ENCODE data around the gene MGAT5. TPM values are rescaled to one million over a fixed set of nuclear protein-coding genes. Genes with fewer than 3 reads are reported as not detected.
A peak's percentile ranks its signal among the peaks of the same experiment; 100 is the strongest.

MGAT5 gene
- 10 to 100 TPM; 61.7 to 63.2 TPM for total RNA-seq

GRCh38 chr2:134253804-134254203 is at the start of gene MGAT5:
TSS of gene MGAT5 (plus strand) at chr2:134254072. CDS start at chr2:134254404, 332 bp downstream.
- no peak for TF ChIP-seq CTCF (IDR thresholded peaks at IDR 0.05)

GRCh38 chr2:134205087-134205486 is 48.8 kb upstream of the MGAT5 start:
- Histone ChIP-seq H3K4me1 (no peaks in the 10 kb centered on the region), H3K27ac (no peak overlapping the region), H3K4me3 (no peak overlapping the region), H3K27me3 (no peaks in the 10 kb centered on the region), H3K9ac (ENCODE audit: low read depth in 2 of 2, low read length in 2 of 2) (no peak overlapping the region), H3K36me3 (no peaks in the 10 kb centered on the region), H3K9me3 (no peaks in the 10 kb centered on the region)
- no peak for TF ChIP-seq CTCF (IDR thresholded peaks at IDR 0.05)
- DNase-seq: no peak
- intact Hi-C loops (cut with DNase I): loop anchor here (5.0 kb wide), 1 partner anchor 88 kb away; no protein-coding TSS in a partner anchor

More at GRCh38 chr2:134253804-134254203, at the start of gene MGAT5:
- Histone ChIP-seq H3K27me3 (no peaks in the 10 kb centered on the region), H3K9me3 (no peaks in the 10 kb centered on the region), H3K4me3 (no peak within 1 kb of the TSS), H3K4me1 (peaks cover 15% of the 10 kb centered on the region), H3K36me3 (no peaks in the 10 kb centered on the region), H3K27ac (no peak within 1 kb of the TSS), H3K9ac (ENCODE audit: low read depth in 2 of 2, low read length in 2 of 2) (no peak within 1 kb of the TSS)
- DNase-seq: peak; percentile 84
- intact Hi-C loops (cut with DNase I): no loop called here

DNA sequence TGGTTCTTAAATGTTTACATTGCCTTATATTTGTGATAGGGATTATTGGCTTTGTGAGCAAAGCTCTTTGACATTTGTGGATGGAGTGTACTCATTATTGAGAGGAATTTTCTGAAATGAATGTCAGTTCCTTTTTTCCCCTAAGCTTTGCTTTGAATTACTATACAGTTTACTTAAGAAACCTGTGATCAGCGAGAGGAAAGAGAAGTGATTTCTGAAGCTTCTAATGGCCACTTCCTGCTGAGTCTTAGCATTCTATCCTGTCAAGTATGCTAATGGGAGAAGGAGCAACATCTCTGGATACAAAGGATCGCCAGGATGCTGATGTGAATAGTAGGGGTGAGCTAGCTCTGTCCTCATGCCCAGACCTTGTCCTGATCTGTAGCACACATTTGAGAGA is 47.8 kb upstream of the MGAT5 start:
- no peak overlapping the region for H3K27ac ChIP-seq
- H3K4me3 ChIP-seq: no peak overlapping the region
- no peak for DNase-seq
- H3K4me1 ChIP-seq: no peaks in the 10 kb centered on the region
- H3K9me3 ChIP-seq: no peaks in the 10 kb centered on the region
- H3K36me3 ChIP-seq: no peaks in the 10 kb centered on the region
- intact Hi-C loops (cut with DNase I): loop anchor here (5.0 kb wide), 1 partner anchor 89 kb away; no protein-coding TSS in a partner anchor
- H3K9ac ChIP-seq (ENCODE audit: low read depth in 2 of 2, low read length in 2 of 2): no peak overlapping the region
- TF ChIP-seq CTCF (IDR thresholded peaks at IDR 0.05): no peak
- no peaks in the 10 kb centered on the region for H3K27me3 ChIP-seq

DNA sequence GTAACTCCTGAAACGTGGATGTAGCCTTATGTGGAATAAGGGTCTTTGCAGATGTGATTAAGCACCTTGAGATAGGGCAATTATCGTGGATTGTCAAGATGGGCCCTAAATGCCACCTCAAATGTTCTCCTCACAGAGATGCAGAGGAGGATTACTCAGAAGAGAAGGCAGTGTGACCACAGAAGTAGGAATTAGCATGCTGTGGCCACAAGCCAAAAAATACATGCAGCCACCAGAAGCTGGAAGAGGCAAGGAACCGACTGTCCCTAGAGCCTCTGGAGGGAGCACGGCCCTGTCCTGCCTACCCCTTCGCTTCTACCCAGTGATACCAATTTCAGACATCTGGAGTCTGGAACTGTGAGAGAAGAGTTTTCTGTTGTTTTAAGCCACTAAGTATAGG is 47.3 kb upstream of the MGAT5 start:
- Histone ChIP-seq H3K36me3 (no peaks in the 10 kb centered on the region), H3K27ac (no peak overlapping the region), H3K9me3 (no peaks in the 10 kb centered on the region), H3K9ac (ENCODE audit: low read depth in 2 of 2, low read length in 2 of 2) (no peak overlapping the region), H3K4me1 (no peaks in the 10 kb centered on the region), H3K27me3 (no peaks in the 10 kb centered on the region), H3K4me3 (no peak overlapping the region)
- intact Hi-C loops (cut with DNase I): loop anchor here (5.0 kb wide), 1 partner anchor 89 kb away; no protein-coding TSS in a partner anchor
- TF ChIP-seq CTCF (IDR thresholded peaks at IDR 0.05): no peak
- no peak for DNase-seq

DNA sequence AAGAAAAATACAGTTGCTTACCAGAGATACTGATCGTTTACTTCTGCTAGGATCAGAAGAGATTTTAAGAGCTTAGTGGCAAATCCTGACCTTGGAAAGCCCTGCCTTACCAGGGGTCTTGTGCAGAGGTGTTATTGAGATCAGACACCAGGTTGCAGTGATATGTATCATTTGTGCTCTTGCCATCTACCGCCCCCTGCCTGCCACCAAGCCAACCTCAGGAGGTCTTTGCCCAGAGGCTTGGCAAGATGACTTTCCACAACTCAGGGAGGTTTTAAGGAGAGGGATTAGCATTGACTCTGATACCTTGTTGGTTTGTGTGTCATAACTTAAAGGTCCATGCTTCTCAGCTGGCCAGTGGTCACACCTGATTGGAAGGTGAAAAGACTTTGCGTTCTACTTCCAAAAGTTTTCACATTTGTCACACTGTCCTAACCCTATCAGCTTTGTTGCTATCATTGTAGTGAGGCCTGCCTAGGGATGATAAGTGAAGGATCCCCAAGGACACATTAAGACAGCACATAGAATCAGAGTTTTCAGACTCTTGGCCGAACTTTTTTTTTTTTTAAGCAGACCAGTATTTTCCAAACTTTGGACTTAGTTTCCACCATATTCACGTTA is 46.2 kb upstream of the MGAT5 start:
- intact Hi-C loops (cut with DNase I): loop anchor here (5.0 kb wide), 1 partner anchor 90 kb away; no protein-coding TSS in a partner anchor
- no peaks in the 10 kb centered on the region for H3K36me3 ChIP-seq

More for the DNA sequence above, 46.2 kb upstream of the MGAT5 start:
- Histone ChIP-seq H3K9me3 (no peaks in the 10 kb centered on the region), H3K27me3 (no peaks in the 10 kb centered on the region), H3K4me3 (no peak overlapping the region), H3K4me1 (no peaks in the 10 kb centered on the region), H3K27ac (no peak overlapping the region), H3K9ac (ENCODE audit: low read depth in 2 of 2, low read length in 2 of 2) (no peak overlapping the region)
- DNase-seq: peak; percentile 71
- TF ChIP-seq CTCF (IDR thresholded peaks at IDR 0.05): peak; percentile 64
